ENCODE measurements around the gene HOXB3.
"Not testable (repeated sequence)": the region's sequence is repeated elsewhere in the genome, so short reads cannot be mapped to it uniquely, and the experiment has no call there.

The HOXB3 gene

GRCh38 chr17:48545539-48545938 is 44.5 kb downstream of the HOXB3 start:
- DNase-seq (ENCODE audit: low read depth), result no peak

GRCh38 chr17:48545022-48545375 is 45.0 kb downstream of the HOXB3 start, which contains the start of gene HOXB2:
TSS of gene HOXB2 (minus strand) at chr17:48545109. CDS start at chr17:48544911, 198 bp downstream.
- DNase-seq (ENCODE audit: low read depth), result no peak

GRCh38 chr17:48544349-48545021 is 45.6 kb downstream of the HOXB3 start:
- DNase-seq (ENCODE audit: low read depth), result no peak

GRCh38 chr17:48543854-48544348 is 46.1 kb downstream of the HOXB3 start:
- no peak for DNase-seq (ENCODE audit: low read depth)

- DNase-seq (ENCODE audit: low read depth), result peak; percentile 1
Observed at GRCh38 chr17:48543107-48543853, 46.8 kb downstream of the HOXB3 start.

GRCh38 chr17:48542698-48543106 is 47.3 kb downstream of the HOXB3 start:
- DNase-seq (ENCODE audit: low read depth), result no peak

GRCh38 chr17:48542114-48542656 is 47.9 kb downstream of the HOXB3 start:
- DNase-seq (ENCODE audit: low read depth), result no peak

GRCh38 chr17:48541577-48542113 is 48.4 kb downstream of the HOXB3 start:
- DNase-seq (ENCODE audit: low read depth), result no peak

GRCh38 chr17:48541036-48541576 is 48.9 kb downstream of the HOXB3 start:
- DNase-seq (ENCODE audit: low read depth), result no peak

GRCh38 chr17:48540213-48540612 is 49.8 kb downstream of the HOXB3 start:
- DNase-seq (ENCODE audit: low read depth), result no peak

- DNase-seq (ENCODE audit: low read depth), result no peak
Observed at GRCh38 chr17:48539177-48539576, 50.9 kb downstream of the HOXB3 start.

- DNase-seq (ENCODE audit: low read depth), result no peak
Observed at GRCh38 chr17:48537316-48537715, 52.7 kb downstream of the HOXB3 start.

- not testable (repeated sequence) for DNase-seq (ENCODE audit: low read depth)
Observed at GRCh38 chr17:48535793-48536559, 54.1 kb downstream of the HOXB3 start.

- DNase-seq (ENCODE audit: low read depth), result no peak
Observed at GRCh38 chr17:48532261-48532660, 57.8 kb downstream of the HOXB3 start.

GRCh38 chr17:48530887-48531272 is 59.2 kb downstream of the HOXB3 start, which contains the start of gene HOXB1:
TSS of gene HOXB1 (minus strand) at chr17:48531011. CDS start at chr17:48530904, 107 bp downstream.
- DNase-seq (ENCODE audit: low read depth), result no peak

- DNase-seq (ENCODE audit: low read depth), result no peak
Observed at GRCh38 chr17:48530208-48530886, 59.7 kb downstream of the HOXB3 start.

GRCh38 chr17:48529683-48530009 is 60.4 kb downstream of the HOXB3 start:
- no peak for DNase-seq (ENCODE audit: low read depth)

GRCh38 chr17:48528936-48529682 is 60.9 kb downstream of the HOXB3 start:
- DNase-seq (ENCODE audit: low read depth), result no peak

GRCh38 chr17:48528153-48528935 is 61.7 kb downstream of the HOXB3 start:
- DNase-seq (ENCODE audit: low read depth), result no peak

- DNase-seq (ENCODE audit: low read depth), result no peak
Observed at GRCh38 chr17:48527547-48527932, 62.5 kb downstream of the HOXB3 start.
